Non-pigmented ciliary epithelial cell (primary cell): ENCODE data around the gene NAPSA.

ENCODE experiments used
- DNase-seq: peaks from one replicate; pipeline ENCODE4 v3.0.0-alpha.2; 2010; ENCODE audit warnings: low read depth

Gene NAPSA

GRCh38 chr19:50383852-50384684 is 18.6 kb upstream of the NAPSA start, which contains the start of gene POLD1:
Gene POLD1 (plus strand): TSS chr19:50384347. CDS start chr19:50398852, 14,505 bp downstream.
- DNase-seq, result peak; percentile 89

GRCh38 chr19:50383001-50383851 is 17.8 kb upstream of the NAPSA start:
- no peak for DNase-seq

- DNase-seq, result no peak
Observed at GRCh38 chr19:50381881-50382729, 16.7 kb upstream of the NAPSA start.

- DNase-seq, result no peak
Observed at GRCh38 chr19:50380751-50381151, 15.3 kb upstream of the NAPSA start.

- DNase-seq, result no peak
Observed at GRCh38 chr19:50380137-50380536, 14.7 kb upstream of the NAPSA start.

- DNase-seq, result no peak
Observed at GRCh38 chr19:50379602-50380001, 14.2 kb upstream of the NAPSA start.

GRCh38 chr19:50378863-50379236 is 13.4 kb upstream of the NAPSA start:
- DNase-seq, result no peak

- no peak for DNase-seq
Observed at GRCh38 chr19:50378169-50378862, 12.9 kb upstream of the NAPSA start.

GRCh38 chr19:50377517-50377916 is 12.1 kb upstream of the NAPSA start:
- no peak for DNase-seq

- no peak for DNase-seq
Observed at GRCh38 chr19:50377051-50377461, 11.6 kb upstream of the NAPSA start.

- DNase-seq, result peak; percentile 95
Observed at GRCh38 chr19:50376166-50377050, 11.0 kb upstream of the NAPSA start, which contains the start of gene NR1H2. Gene NR1H2 (plus strand): TSS chr19:50376457. CDS start chr19:50377606, 1,149 bp downstream.

GRCh38 chr19:50371914-50372475 is 6.6 kb upstream of the NAPSA start:
- no peak for DNase-seq

- DNase-seq, result no peak
Observed at GRCh38 chr19:50368649-50369570, 3.5 kb upstream of the NAPSA start.

- no peak for DNase-seq
Observed at GRCh38 chr19:50362656-50363424, 2.6 kb downstream of the NAPSA start.

GRCh38 chr19:50362030-50362412 is 3.4 kb downstream of the NAPSA start:
- no peak for DNase-seq

- no peak for DNase-seq
Observed at GRCh38 chr19:50361290-50362029, 4.0 kb downstream of the NAPSA start.

- no peak for DNase-seq
Observed at GRCh38 chr19:50359328-50359818, 6.1 kb downstream of the NAPSA start.
